ENCODE data around the gene SPRY1. TPM values are rescaled to one million over a fixed set of nuclear protein-coding genes. Genes with fewer than 3 reads are reported as not detected.

The SPRY1 gene
- total RNA-seq, 1 donor from 2014 or later: 4.8 TPM

DNA sequence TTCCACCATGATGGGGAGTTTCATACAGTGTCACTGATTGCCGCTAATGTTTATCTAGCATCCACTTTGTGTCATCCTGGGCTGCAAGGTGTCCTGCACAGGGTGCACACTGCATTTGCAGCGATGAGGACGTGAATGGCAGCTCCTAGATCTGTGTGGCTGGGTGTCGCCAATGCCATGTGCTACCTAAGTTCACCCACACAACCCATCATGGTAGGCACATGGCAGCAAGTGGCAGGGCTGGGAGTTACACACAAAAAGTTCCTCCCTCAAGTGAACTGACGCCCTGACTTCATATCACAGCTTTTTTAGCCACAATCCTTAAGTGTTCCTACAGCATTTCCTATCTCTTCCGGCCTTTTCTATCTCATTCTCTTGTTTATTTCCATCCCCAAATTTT, 45.9 kb upstream of the SPRY1 start:
- DNase-seq (ENCODE audit: low read depth): no peak
- Histone ChIP-seq H3K4me3 (ENCODE audit: low read depth, low read length) (no peak overlapping the region), H3K36me3 (ENCODE audit: control insufficient read depth, insufficient read depth, low read length) (no peaks in the 10 kb centered on the region), H3K27me3 (ENCODE audit: control insufficient read depth, insufficient read depth, low read length) (no peaks in the 10 kb centered on the region)
- TF ChIP-seq, protein P1, sequence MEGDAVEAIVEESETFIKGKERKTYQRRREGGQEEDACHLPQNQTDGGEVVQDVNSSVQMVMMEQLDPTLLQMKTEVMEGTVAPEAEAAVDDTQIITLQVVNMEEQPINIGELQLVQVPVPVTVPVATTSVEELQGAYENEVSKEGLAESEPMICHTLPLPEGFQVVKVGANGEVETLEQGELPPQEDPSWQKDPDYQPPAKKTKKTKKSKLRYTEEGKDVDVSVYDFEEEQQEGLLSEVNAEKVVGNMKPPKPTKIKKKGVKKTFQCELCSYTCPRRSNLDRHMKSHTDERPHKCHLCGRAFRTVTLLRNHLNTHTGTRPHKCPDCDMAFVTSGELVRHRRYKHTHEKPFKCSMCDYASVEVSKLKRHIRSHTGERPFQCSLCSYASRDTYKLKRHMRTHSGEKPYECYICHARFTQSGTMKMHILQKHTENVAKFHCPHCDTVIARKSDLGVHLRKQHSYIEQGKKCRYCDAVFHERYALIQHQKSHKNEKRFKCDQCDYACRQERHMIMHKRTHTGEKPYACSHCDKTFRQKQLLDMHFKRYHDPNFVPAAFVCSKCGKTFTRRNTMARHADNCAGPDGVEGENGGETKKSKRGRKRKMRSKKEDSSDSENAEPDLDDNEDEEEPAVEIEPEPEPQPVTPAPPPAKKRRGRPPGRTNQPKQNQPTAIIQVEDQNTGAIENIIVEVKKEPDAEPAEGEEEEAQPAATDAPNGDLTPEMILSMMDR (IDR thresholded peaks at IDR 0.05; ENCODE audit: insufficient read depth, low read length, poor library complexity, severe bottlenecking): no peak

DNA sequence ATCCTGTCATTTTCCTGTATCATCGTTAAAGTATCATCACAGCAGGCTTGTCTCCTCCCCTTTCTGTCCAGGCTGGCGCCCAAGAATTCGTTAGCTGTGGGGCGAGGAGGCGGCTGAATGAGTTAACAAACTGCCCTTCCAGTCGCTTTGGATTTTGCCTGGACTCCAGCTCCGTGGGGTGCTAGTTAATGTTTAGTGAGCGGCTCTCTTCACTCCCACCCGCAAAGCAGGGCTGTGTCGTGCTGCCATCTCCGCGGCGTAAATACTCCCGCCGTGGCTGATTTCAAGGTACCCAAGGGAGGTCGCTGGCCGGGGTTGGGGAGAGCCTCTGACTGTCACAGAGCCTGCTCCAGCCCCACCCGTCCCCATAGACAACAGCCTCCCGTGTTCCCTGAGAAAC, 44.9 kb upstream of the SPRY1 start:
- Histone ChIP-seq H3K27me3 (ENCODE audit: control insufficient read depth, insufficient read depth, low read length) (no peaks in the 10 kb centered on the region), H3K36me3 (ENCODE audit: control insufficient read depth, insufficient read depth, low read length) (no peaks in the 10 kb centered on the region), H3K4me3 (ENCODE audit: low read depth, low read length) (no peak overlapping the region)
- no peak for DNase-seq (ENCODE audit: low read depth)
- TF ChIP-seq, protein P1 (IDR thresholded peaks at IDR 0.05; ENCODE audit: insufficient read depth, low read length, poor library complexity, severe bottlenecking): no peak

DNA sequence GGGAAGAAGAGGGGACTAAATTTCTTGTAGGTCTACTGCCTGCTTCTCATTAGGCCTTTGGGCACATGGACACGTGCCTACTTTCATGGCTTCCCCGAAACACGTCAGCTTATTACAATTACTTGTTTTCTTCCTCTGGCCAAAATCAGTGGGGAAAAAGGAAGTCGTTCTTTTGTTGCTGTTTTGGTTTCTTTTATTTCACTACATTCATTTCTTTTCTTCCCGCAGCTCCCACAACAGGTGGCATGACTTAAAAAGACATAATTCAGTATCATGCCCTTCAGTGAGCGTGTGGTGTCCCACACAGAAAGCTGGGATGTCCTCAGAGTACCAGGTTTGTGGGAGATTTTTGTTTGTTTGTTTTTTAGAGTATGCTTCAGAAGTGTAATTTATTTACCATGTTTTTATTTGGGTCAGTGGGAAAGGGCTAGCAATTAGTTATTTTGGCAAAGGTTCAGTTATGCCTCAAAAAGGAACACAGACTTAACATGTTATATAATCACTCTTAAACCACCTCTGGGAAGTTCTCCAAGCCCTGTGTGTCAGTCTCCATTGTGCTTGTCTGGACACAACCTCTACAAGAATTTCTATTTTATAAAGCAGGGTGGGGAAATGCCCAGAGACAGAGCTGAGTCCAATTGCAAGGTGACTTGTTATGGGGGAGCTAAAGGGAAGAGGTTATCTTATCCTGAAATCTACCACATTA, 44.2 kb upstream of the SPRY1 start:
- no peak for DNase-seq (ENCODE audit: low read depth)
- H3K36me3 ChIP-seq (ENCODE audit: control insufficient read depth, insufficient read depth, low read length): no peaks in the 10 kb centered on the region
- no peaks in the 10 kb centered on the region for H3K27me3 ChIP-seq (ENCODE audit: control insufficient read depth, insufficient read depth, low read length)
- H3K4me3 ChIP-seq (ENCODE audit: low read depth, low read length): no peak overlapping the region
- TF ChIP-seq, protein P1 (IDR thresholded peaks at IDR 0.05; ENCODE audit: insufficient read depth, low read length, poor library complexity, severe bottlenecking): no peak

DNA sequence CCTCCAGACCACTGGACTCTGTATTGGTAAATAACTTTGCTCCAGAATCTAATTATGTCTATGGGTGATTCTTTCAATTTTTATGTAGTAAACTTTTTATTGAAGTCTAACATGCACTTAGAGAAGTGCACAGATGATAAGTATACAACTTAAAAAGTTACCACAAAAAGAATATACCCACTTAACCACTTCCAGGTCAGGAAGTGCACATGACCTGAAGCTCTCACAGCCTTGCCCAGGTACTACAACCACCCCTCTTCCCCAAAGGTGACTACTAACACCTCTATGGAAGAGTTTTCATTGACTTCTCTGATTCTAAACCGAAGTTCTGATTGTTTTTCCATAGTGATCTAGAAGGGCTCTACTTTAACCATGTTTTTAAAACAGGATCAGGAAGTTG, 43.6 kb upstream of the SPRY1 start:
- no peak overlapping the region for H3K4me3 ChIP-seq (ENCODE audit: low read depth, low read length)
- no peak for DNase-seq (ENCODE audit: low read depth)

DNA sequence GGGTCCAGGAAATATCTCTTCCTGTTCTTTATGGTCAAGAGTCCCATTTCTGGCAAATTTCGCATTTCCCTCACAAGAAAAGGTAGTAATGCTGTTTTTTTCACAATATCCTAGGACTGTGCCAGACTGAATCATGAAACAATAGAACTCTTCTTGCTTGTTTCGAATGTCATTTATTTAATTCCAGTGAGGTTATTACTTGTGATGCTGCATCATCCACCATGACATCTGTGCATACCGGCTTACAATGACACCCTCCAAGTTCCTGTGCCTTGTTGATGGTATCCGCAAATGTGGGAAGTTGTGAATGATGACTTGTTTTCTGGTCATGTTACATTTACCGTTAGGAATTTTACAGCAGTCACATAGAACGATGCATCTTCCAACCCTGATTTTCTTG, 42.9 kb upstream of the SPRY1 start:
- Histone ChIP-seq H3K27me3 (ENCODE audit: control insufficient read depth, insufficient read depth, low read length) (no peaks in the 10 kb centered on the region), H3K36me3 (ENCODE audit: control insufficient read depth, insufficient read depth, low read length) (no peaks in the 10 kb centered on the region), H3K4me3 (ENCODE audit: low read depth, low read length) (no peak overlapping the region)
- no peak for DNase-seq (ENCODE audit: low read depth)
- TF ChIP-seq, protein P1 (IDR thresholded peaks at IDR 0.05; ENCODE audit: insufficient read depth, low read length, poor library complexity, severe bottlenecking): no peak

More for the DNA sequence above, 43.6 kb upstream of the SPRY1 start:
- Histone ChIP-seq H3K36me3 (ENCODE audit: control insufficient read depth, insufficient read depth, low read length) (no peaks in the 10 kb centered on the region), H3K27me3 (ENCODE audit: control insufficient read depth, insufficient read depth, low read length) (no peaks in the 10 kb centered on the region)
- TF ChIP-seq, protein P1 (IDR thresholded peaks at IDR 0.05; ENCODE audit: insufficient read depth, low read length, poor library complexity, severe bottlenecking): no peak

DNA sequence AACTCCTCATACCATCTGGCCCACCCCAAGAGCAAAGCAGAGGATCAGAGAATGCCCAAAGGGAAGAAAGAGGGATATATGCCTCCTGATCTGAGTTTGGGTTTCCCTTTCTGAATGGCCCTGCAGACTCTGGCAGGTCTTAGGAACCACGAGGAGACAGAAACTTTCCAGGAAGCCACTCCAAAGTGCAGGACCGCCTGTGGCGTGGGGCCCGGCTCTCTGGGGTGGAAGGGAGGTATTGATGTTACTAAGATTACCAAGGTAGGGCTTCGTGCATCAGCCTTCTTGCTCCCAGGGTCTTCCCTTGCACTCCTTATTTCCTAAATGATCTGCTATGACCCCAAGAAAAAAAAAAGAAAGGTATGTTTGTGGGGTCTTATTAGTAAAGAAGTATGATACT, 41.9 kb upstream of the SPRY1 start:
- Histone ChIP-seq H3K27me3 (ENCODE audit: control insufficient read depth, insufficient read depth, low read length) (no peaks in the 10 kb centered on the region), H3K4me3 (ENCODE audit: low read depth, low read length) (no peak overlapping the region), H3K36me3 (ENCODE audit: control insufficient read depth, insufficient read depth, low read length) (no peaks in the 10 kb centered on the region)
- TF ChIP-seq, protein P1 (IDR thresholded peaks at IDR 0.05; ENCODE audit: insufficient read depth, low read length, poor library complexity, severe bottlenecking): no peak
- DNase-seq (ENCODE audit: low read depth): no peak

All from kidney epithelial cell (primary cell).